ENCODE data around the gene VAV3.

- TF ChIP-seq, protein P1, sequence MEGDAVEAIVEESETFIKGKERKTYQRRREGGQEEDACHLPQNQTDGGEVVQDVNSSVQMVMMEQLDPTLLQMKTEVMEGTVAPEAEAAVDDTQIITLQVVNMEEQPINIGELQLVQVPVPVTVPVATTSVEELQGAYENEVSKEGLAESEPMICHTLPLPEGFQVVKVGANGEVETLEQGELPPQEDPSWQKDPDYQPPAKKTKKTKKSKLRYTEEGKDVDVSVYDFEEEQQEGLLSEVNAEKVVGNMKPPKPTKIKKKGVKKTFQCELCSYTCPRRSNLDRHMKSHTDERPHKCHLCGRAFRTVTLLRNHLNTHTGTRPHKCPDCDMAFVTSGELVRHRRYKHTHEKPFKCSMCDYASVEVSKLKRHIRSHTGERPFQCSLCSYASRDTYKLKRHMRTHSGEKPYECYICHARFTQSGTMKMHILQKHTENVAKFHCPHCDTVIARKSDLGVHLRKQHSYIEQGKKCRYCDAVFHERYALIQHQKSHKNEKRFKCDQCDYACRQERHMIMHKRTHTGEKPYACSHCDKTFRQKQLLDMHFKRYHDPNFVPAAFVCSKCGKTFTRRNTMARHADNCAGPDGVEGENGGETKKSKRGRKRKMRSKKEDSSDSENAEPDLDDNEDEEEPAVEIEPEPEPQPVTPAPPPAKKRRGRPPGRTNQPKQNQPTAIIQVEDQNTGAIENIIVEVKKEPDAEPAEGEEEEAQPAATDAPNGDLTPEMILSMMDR (IDR thresholded peaks at IDR 0.05 in 8 of 11, conservative IDR thresholded peaks at IDR 0.05 in 3 of 11) = no peak
- TF ChIP-seq POLR2A (IDR thresholded peaks at IDR 0.05) = no peak
These were observed 281.8 kb downstream of the VAV3 start for GRCh38 chr1:107683191-107683657.

Measured in spleen (tissue), 7 donors.